Nephron progenitor cell (in vitro differentiated cells): ENCODE data around the gene EGFLAM.

Experiments
- DNase-seq: peaks from one replicate; pipeline ENCODE4 v3.0.0; 2021
- H3K27ac Mint-ChIP-seq: 2 replicates; pipeline ENCODE4 v1.8.0; 2021; ENCODE audit warnings: mild to moderate bottlenecking, moderate library complexity, mixed read lengths
- H3K27me3 Mint-ChIP-seq: 2 replicates; pipeline ENCODE4 v1.8.0; 2021; ENCODE audit warnings: mild to moderate bottlenecking, low read depth, mixed read lengths; ENCODE audit not compliant: poor library complexity
- H3K36me3 Mint-ChIP-seq: 2 replicates; pipeline ENCODE4 v1.8.0; 2021; ENCODE audit warnings: low read depth, mixed read lengths
- H3K4me1 Mint-ChIP-seq: 2 replicates; pipeline ENCODE4 v1.8.0; 2021; ENCODE audit warnings: mixed read lengths
- H3K4me3 Mint-ChIP-seq: 2 replicates; pipeline ENCODE4 v1.8.0; 2021; ENCODE audit warnings: mild to moderate bottlenecking, moderate library complexity, mixed read lengths
- H3K9me3 Mint-ChIP-seq: 2 replicates; pipeline ENCODE4 v1.8.0; 2021; ENCODE audit warnings: mild to moderate bottlenecking, moderate library complexity, mixed read lengths
- CTCF ChIP-seq: fragments of 200-600 bp; sonication (generic); IDR thresholded peaks from 2 replicates; pipeline ENCODE4 v1.5.0; 2021; ENCODE audit warnings: antibody characterized with exemption

EGFLAM gene

GRCh38 chr5:38433160-38433861 lies 175.0 kb downstream of the EGFLAM start:
- Mint-ChIP-seq H3K36me3 (peaks cover 34% of the 10 kb centered on the region), H3K27ac (no peak overlapping the region)

GRCh38 chr5:38434966-38435705 lies 176.8 kb downstream of the EGFLAM start:
- H3K36me3 Mint-ChIP-seq = peaks cover 39% of the 10 kb centered on the region
- no peaks in the 10 kb centered on the region for H3K9me3 Mint-ChIP-seq
- no peaks in the 10 kb centered on the region for H3K27me3 Mint-ChIP-seq
- H3K4me3 Mint-ChIP-seq = no peak overlapping the region
- DNase-seq = no peak
- no peak for TF ChIP-seq CTCF
- peaks cover 27% of the 10 kb centered on the region for H3K4me1 Mint-ChIP-seq
- peak overlapping the region; percentile 19 for H3K27ac Mint-ChIP-seq

More at GRCh38 chr5:38433160-38433861, 175.0 kb downstream of the EGFLAM start:
- no peak for DNase-seq
- no peaks in the 10 kb centered on the region for H3K27me3 Mint-ChIP-seq
- no peak overlapping the region for H3K4me3 Mint-ChIP-seq
- H3K4me1 Mint-ChIP-seq = peaks cover 28% of the 10 kb centered on the region
- no peak for TF ChIP-seq CTCF
- no peaks in the 10 kb centered on the region for H3K9me3 Mint-ChIP-seq

- Mint-ChIP-seq H3K4me3 (no peak overlapping the region), H3K36me3 (peaks cover 28% of the 10 kb centered on the region)
Observed at GRCh38 chr5:38438757-38439156, 180.4 kb downstream of the EGFLAM start.

GRCh38 chr5:38441453-38442246 lies 183.3 kb downstream of the EGFLAM start:
- Mint-ChIP-seq H3K4me1 (peaks cover 9% of the 10 kb centered on the region), H3K27me3 (peaks cover 2% of the 10 kb centered on the region), H3K27ac (no peak overlapping the region), H3K4me3 (no peak overlapping the region), H3K9me3 (no peaks in the 10 kb centered on the region), H3K36me3 (peaks cover 14% of the 10 kb centered on the region)
- peak; percentile 93 for TF ChIP-seq CTCF
- peak; percentile 91 for DNase-seq

More at GRCh38 chr5:38438757-38439156, 180.4 kb downstream of the EGFLAM start:
- Mint-ChIP-seq H3K27ac (no peak overlapping the region), H3K9me3 (no peaks in the 10 kb centered on the region), H3K27me3 (no peaks in the 10 kb centered on the region), H3K4me1 (peaks cover 25% of the 10 kb centered on the region)
- DNase-seq = no peak
- TF ChIP-seq CTCF = no peak

- TF ChIP-seq CTCF = no peak
- Mint-ChIP-seq H3K4me1 (peaks cover 4% of the 10 kb centered on the region), H3K36me3 (peaks cover 9% of the 10 kb centered on the region), H3K4me3 (no peak overlapping the region), H3K27me3 (peaks cover 2% of the 10 kb centered on the region), H3K27ac (no peak overlapping the region), H3K9me3 (no peaks in the 10 kb centered on the region)
- no peak for DNase-seq
Observed at GRCh38 chr5:38442247-38442573, 183.9 kb downstream of the EGFLAM start.
